OCI-LY1 (cell line): ENCODE measurements around the gene NUDT14.

Experiments used
- H2AFZ ChIP-seq: fragments of 200-600 bp; sonication (generic), shearing (Covaris generic); 2 replicates; pipeline ENCODE4 v1.6.0; 2014; ENCODE audit warnings: antibody characterized with exemption, mild to moderate bottlenecking, low read length
- H3F3A ChIP-seq: fragments of 200-600 bp; sonication (generic), shearing (Covaris generic); 2 replicates; pipeline ENCODE4 v1.6.0; 2014; ENCODE audit warnings: mild to moderate bottlenecking, antibody characterized with exemption, low read length, moderate library complexity; ENCODE audit not compliant: insufficient read depth
- H3K27ac ChIP-seq: fragments of 200-600 bp; sonication (generic); 2 replicates; pipeline ENCODE4 v1.5.1; 2014; ENCODE audit warnings: low read length, mixed run types, mild to moderate bottlenecking, low read depth; ENCODE audit not compliant: poor library complexity, severe bottlenecking
- H3K27me3 ChIP-seq: fragments of 200-600 bp; sonication (generic); 2 replicates; pipeline ENCODE4 v1.6.0; 2014; ENCODE audit warnings: antibody characterized with exemption, mild to moderate bottlenecking, low read length, moderate library complexity; ENCODE audit not compliant: insufficient read depth
- H3K36me3 ChIP-seq: fragments of 200-600 bp; sonication (generic); 2 replicates; pipeline ENCODE4 v1.6.1; 2014; ENCODE audit warnings: mild to moderate bottlenecking, antibody characterized with exemption, low read length, moderate library complexity, mixed read lengths; ENCODE audit not compliant: insufficient read depth
- H3K4me1 ChIP-seq: fragments of 200-600 bp; sonication (generic); 2 replicates; pipeline ENCODE4 v1.5.1; 2014; ENCODE audit warnings: mild to moderate bottlenecking, low read length, moderate library complexity; ENCODE audit not compliant: insufficient read depth, severe bottlenecking
- H3K4me2 ChIP-seq: fragments of 200-600 bp; sonication (generic), shearing (Covaris generic); 2 replicates; pipeline ENCODE4 v1.6.1; 2014; ENCODE audit warnings: low read length
- H3K4me3 ChIP-seq: fragments of 200-600 bp; sonication (generic); 2 replicates; pipeline ENCODE4 v1.5.1; 2014; ENCODE audit warnings: low read length, low read depth, mild to moderate bottlenecking, mixed read lengths; ENCODE audit not compliant: poor library complexity, severe bottlenecking
- H3K79me2 ChIP-seq: fragments of 200-600 bp; shearing (Covaris generic); 2 replicates; pipeline ENCODE4 v1.6.1; 2016; ENCODE audit warnings: mixed run types, low read length, mixed read lengths; ENCODE audit not compliant: insufficient read depth
- H3K9ac ChIP-seq: fragments of 200-600 bp; sonication (generic), shearing (Covaris generic); 2 replicates; pipeline ENCODE4 v1.6.1; 2014; ENCODE audit warnings: mild to moderate bottlenecking, low read length, mixed read lengths
- H3K9me2 ChIP-seq: fragments of 200-600 bp; sonication (generic), shearing (Covaris generic); 2 replicates; pipeline ENCODE4 v1.6.1; 2014; ENCODE audit warnings: low read depth, mild to moderate bottlenecking, low read length, mixed read lengths
- H3K9me3 ChIP-seq: fragments of 200-600 bp; shearing (Covaris generic); 2 replicates; pipeline ENCODE4 v1.6.1; 2014; ENCODE audit warnings: low read length, mixed read lengths
- H4K20me1 ChIP-seq: fragments of 200-600 bp; sonication (generic), shearing (Covaris generic); 2 replicates; pipeline ENCODE4 v1.6.0; 2016; ENCODE audit warnings: mild to moderate bottlenecking, low read length; ENCODE audit not compliant: insufficient read depth
- EZH2 ChIP-seq: fragments of 200-600 bp; sonication (generic), shearing (Covaris generic); IDR thresholded peaks from 2 replicates; pipeline ENCODE4 v1.8.0; 2017; ENCODE audit warnings: borderline replicate concordance, mixed run types, mild to moderate bottlenecking, antibody characterized with exemption, low read length, moderate library complexity, mixed read lengths
- TF ChIP-seq, protein P1 (sequence below): fragments of 200-600 bp; sonication (generic), shearing (Covaris generic); IDR thresholded peaks from 2 replicates; pipeline ENCODE4 v1.5.1; 2017; ENCODE audit warnings: mild to moderate bottlenecking, antibody characterized with exemption, low read length, moderate library complexity, mixed read lengths

The NUDT14 gene

GRCh38 chr14:105142651-105143450, 38.3 kb downstream of the NUDT14 start:
- peaks cover 13% of the 10 kb centered on the region for H3K9me3 ChIP-seq
- no peaks in the 10 kb centered on the region for H3K36me3 ChIP-seq

GRCh38 chr14:105141486-105142281, 39.4 kb downstream of the NUDT14 start:
- peaks cover 12% of the 10 kb centered on the region; the same call in 1 of the 2 replicates for H3K27me3 ChIP-seq
- no peak overlapping the region for H3K9ac ChIP-seq
- no peaks in the 10 kb centered on the region for H3K9me2 ChIP-seq
- no peaks in the 10 kb centered on the region for H3F3A ChIP-seq
- H2AFZ ChIP-seq = no peak overlapping the region
- peaks cover 13% of the 10 kb centered on the region for H3K9me3 ChIP-seq
- TF ChIP-seq, protein P1, sequence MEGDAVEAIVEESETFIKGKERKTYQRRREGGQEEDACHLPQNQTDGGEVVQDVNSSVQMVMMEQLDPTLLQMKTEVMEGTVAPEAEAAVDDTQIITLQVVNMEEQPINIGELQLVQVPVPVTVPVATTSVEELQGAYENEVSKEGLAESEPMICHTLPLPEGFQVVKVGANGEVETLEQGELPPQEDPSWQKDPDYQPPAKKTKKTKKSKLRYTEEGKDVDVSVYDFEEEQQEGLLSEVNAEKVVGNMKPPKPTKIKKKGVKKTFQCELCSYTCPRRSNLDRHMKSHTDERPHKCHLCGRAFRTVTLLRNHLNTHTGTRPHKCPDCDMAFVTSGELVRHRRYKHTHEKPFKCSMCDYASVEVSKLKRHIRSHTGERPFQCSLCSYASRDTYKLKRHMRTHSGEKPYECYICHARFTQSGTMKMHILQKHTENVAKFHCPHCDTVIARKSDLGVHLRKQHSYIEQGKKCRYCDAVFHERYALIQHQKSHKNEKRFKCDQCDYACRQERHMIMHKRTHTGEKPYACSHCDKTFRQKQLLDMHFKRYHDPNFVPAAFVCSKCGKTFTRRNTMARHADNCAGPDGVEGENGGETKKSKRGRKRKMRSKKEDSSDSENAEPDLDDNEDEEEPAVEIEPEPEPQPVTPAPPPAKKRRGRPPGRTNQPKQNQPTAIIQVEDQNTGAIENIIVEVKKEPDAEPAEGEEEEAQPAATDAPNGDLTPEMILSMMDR = no peak
- TF ChIP-seq EZH2 = no peak
- H3K27ac ChIP-seq = no peak overlapping the region
- no peaks in the 10 kb centered on the region for H3K4me1 ChIP-seq
- no peaks in the 10 kb centered on the region for H4K20me1 ChIP-seq
- no peak overlapping the region for H3K4me3 ChIP-seq
- H3K4me2 ChIP-seq = no peak overlapping the region
- H3K36me3 ChIP-seq = no peaks in the 10 kb centered on the region
- no peaks in the 10 kb centered on the region for H3K79me2 ChIP-seq

More at GRCh38 chr14:105142651-105143450, 38.3 kb downstream of the NUDT14 start:
- no peak for TF ChIP-seq EZH2
- TF ChIP-seq, protein P1 = no peak
- Histone ChIP-seq H3K9me2 (no peaks in the 10 kb centered on the region), H3K4me1 (no peaks in the 10 kb centered on the region), H3K27ac (no peak overlapping the region), H4K20me1 (no peaks in the 10 kb centered on the region), H3K4me3 (no peak overlapping the region), H3K27me3 (peaks cover 7% of the 10 kb centered on the region; the same call in 1 of the 2 replicates), H3F3A (no peaks in the 10 kb centered on the region), H3K4me2 (no peak overlapping the region), H3K79me2 (no peaks in the 10 kb centered on the region), H3K9ac (no peak overlapping the region), H2AFZ (no peak overlapping the region)

DNA sequence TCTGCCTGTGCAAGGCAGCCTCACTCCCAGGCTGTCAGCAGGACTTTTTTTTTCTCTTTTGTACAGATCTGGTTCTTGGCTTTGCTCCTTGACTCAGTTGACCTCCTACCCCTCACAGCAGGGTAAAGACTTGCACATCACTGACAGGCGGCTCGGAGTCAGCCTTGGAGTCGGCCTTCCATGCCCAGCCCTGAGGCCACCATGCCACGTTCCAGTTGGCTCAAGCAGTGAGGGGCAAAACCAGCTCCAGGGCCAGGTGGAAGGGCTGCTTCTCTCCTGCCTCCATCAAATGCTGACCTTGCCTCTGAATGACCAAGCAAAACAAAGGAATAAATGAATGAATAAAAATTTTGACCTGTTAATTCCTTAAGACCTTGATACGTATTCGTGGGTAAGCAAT, 40.1 kb downstream of the NUDT14 start:
- no peaks in the 10 kb centered on the region for H3K9me2 ChIP-seq
- H3K4me1 ChIP-seq = no peaks in the 10 kb centered on the region
- H3K9ac ChIP-seq = no peak overlapping the region
- no peak overlapping the region for H3K4me2 ChIP-seq
- H3F3A ChIP-seq = no peaks in the 10 kb centered on the region
- H4K20me1 ChIP-seq = no peaks in the 10 kb centered on the region
- peaks cover 13% of the 10 kb centered on the region for H3K9me3 ChIP-seq
- no peak overlapping the region for H2AFZ ChIP-seq
- H3K27ac ChIP-seq = no peak overlapping the region
- H3K27me3 ChIP-seq = peaks cover 12% of the 10 kb centered on the region; the same call in 1 of the 2 replicates
- no peaks in the 10 kb centered on the region for H3K79me2 ChIP-seq
- no peak overlapping the region for H3K4me3 ChIP-seq
- H3K36me3 ChIP-seq = no peaks in the 10 kb centered on the region
- TF ChIP-seq, protein P1 = no peak
- no peak for TF ChIP-seq EZH2
